IMR-90 (cell line): Measurements from ENCODE around the gene CLEC11A. TPM values are rescaled to one million over a fixed set of nuclear protein-coding genes. Genes with fewer than 3 reads are reported as not detected.

ENCODE experiments used
- ATAC-seq: fragments of 200-7000 bp; cut with Tn5 transposase; 2 replicates; pipeline ENCODE4 v1.9.1; 2020; ENCODE audit warnings: low read depth, mild to moderate bottlenecking, moderate library complexity
- BruUV-seq: library from RNA; stranded (reverse); fragments of 400-500 nt; replicated peaks from 2 replicates; lab custom pipeline; 2021; lab: Mats Ljungman, UMichigan
- CTCF ChIA-PET: fragments of 300-600 bp; formaldehyde crosslinking; extraction: SDS; loops from one replicate; lab custom pipeline; 2021; ENCODE audit warnings: antibody characterized with exemption; lab: Yijun Ruan, JAX
- POLR2A ChIA-PET: fragments of 300-600 bp; sonication (Branson Sonifier 250); formaldehyde crosslinking; loops from one replicate; lab custom pipeline; 2022; ENCODE audit warnings: antibody characterized with exemption; ENCODE audit not compliant: unreplicated experiment; lab: Charles Lee
- DNase-seq: peaks from one replicate; pipeline ENCODE4 v3.0.0; 2013
- H2AFZ ChIP-seq: replicated peaks from 2 replicates; pipeline ENCODE3; 2013; ENCODE audit warnings: low read length, mild to moderate bottlenecking; ENCODE audit not compliant: poor library complexity
- H2AK5ac ChIP-seq: 2 replicates; pipeline ENCODE4 v1.6.1; 2013; ENCODE audit warnings: low read depth, low read length, inconsistent platforms
- H2AK9ac ChIP-seq: replicated peaks from 2 replicates; pipeline ENCODE3; 2013; ENCODE audit warnings: mild to moderate bottlenecking, low read depth, low read length, moderate library complexity; ENCODE audit not compliant: poor library complexity
- H2BK120ac ChIP-seq: 2 replicates; pipeline ENCODE4 v1.6.1; 2013; ENCODE audit warnings: low read depth, low read length, inconsistent platforms
- H2BK15ac ChIP-seq: 3 replicates; pipeline ENCODE4 v1.6.1; 2013; ENCODE audit warnings: low read depth, low read length, inconsistent platforms
- H2BK20ac ChIP-seq: 2 replicates; pipeline ENCODE4 v1.6.1; 2013; ENCODE audit warnings: low read depth, mild to moderate bottlenecking, inconsistent platforms, low read length, moderate library complexity
- H2BK5ac ChIP-seq: 2 replicates; pipeline ENCODE4 v1.6.1; 2013; ENCODE audit warnings: mild to moderate bottlenecking, low read depth, low read length, inconsistent platforms; ENCODE audit not compliant: poor library complexity, severe bottlenecking
- H3K14ac ChIP-seq: replicated peaks from 2 replicates; pipeline ENCODE4 v1.6.1; 2013; ENCODE audit warnings: low read depth, low read length, inconsistent platforms
- H3K18ac ChIP-seq: 2 replicates; pipeline ENCODE4 v1.6.1; 2013; ENCODE audit warnings: low read depth, low read length, control low read depth
- H3K23ac ChIP-seq: 2 replicates; pipeline ENCODE4 v1.6.1; 2013; ENCODE audit warnings: low read depth, low read length, inconsistent platforms
- H3K27ac ChIP-seq: 2 replicates; pipeline ENCODE4 v1.5.1; 2013; ENCODE audit warnings: mild to moderate bottlenecking, control low read depth, low read length; ENCODE audit not compliant: insufficient read depth
- H3K27me3 ChIP-seq: 2 replicates; pipeline ENCODE4 v1.6.1; 2013; ENCODE audit warnings: low read length; ENCODE audit not compliant: control insufficient read depth, insufficient read depth
- H3K36me3 ChIP-seq: 2 replicates; pipeline ENCODE4 v1.6.1; 2013; ENCODE audit warnings: low read length, mixed read lengths; ENCODE audit not compliant: control insufficient read depth, insufficient read depth
- H3K4ac ChIP-seq: 2 replicates; pipeline ENCODE4 v1.6.1; 2013; ENCODE audit warnings: low read depth, low read length, inconsistent platforms
- H3K4me1 ChIP-seq: 2 replicates; pipeline ENCODE4 v1.6.1; 2013; ENCODE audit warnings: low read length, mixed read lengths; ENCODE audit not compliant: control insufficient read depth, insufficient read depth
- H3K4me2 ChIP-seq: 2 replicates; pipeline ENCODE4 v1.6.1; 2013; ENCODE audit warnings: low read depth, mild to moderate bottlenecking, control low read depth, low read length, moderate library complexity
- H3K4me3 ChIP-seq: 2 replicates; pipeline ENCODE4 v1.5.1; 2013; ENCODE audit warnings: low read depth, mild to moderate bottlenecking, control low read depth, low read length, moderate library complexity; ENCODE audit not compliant: insufficient read depth
- H3K56ac ChIP-seq: 2 replicates; pipeline ENCODE4 v1.6.1; 2013; ENCODE audit warnings: low read length, inconsistent platforms; ENCODE audit not compliant: insufficient read depth; ENCODE audit errors: extremely low read depth
- H3K79me1 ChIP-seq, 2 experiments: 2 replicates each; pipeline ENCODE4 v1.6.1; 2013; ENCODE audit warnings: low read length in 2 of 2, inconsistent platforms in 1 of 2, low read depth in 1 of 2
- H3K9ac ChIP-seq: 2 replicates; pipeline ENCODE4 v1.6.1; 2013; ENCODE audit warnings: low read depth, low read length, control low read depth
- H3K9me1 ChIP-seq: 2 replicates; pipeline ENCODE4 v1.6.1; 2013; ENCODE audit warnings: low read length, inconsistent platforms; ENCODE audit not compliant: insufficient read depth
- H3K9me3 ChIP-seq: 2 replicates; pipeline ENCODE4 v1.6.1; 2013; ENCODE audit warnings: low read length; ENCODE audit not compliant: control insufficient read depth, insufficient read depth
- H4K20me1 ChIP-seq: 2 replicates; pipeline ENCODE4 v1.6.1; 2013; ENCODE audit warnings: low read length, inconsistent platforms; ENCODE audit not compliant: insufficient read depth
- H4K5ac ChIP-seq: 2 replicates; pipeline ENCODE4 v1.6.1; 2013; ENCODE audit warnings: mild to moderate bottlenecking, low read depth, low read length, control low read depth
- H4K8ac ChIP-seq, 2 experiments: 2 replicates each; pipeline ENCODE4 v1.6.1; 2013; ENCODE audit warnings: low read depth in 2 of 2, low read length in 2 of 2, control low read depth in 1 of 2, inconsistent platforms in 1 of 2
- H4K91ac ChIP-seq: 2 replicates; pipeline ENCODE4 v1.6.1; 2013; ENCODE audit warnings: low read depth, low read length, inconsistent platforms; ENCODE audit not compliant: insufficient read depth
- BHLHE40 ChIP-seq: fragments of 150-350 bp; IDR thresholded peaks from 2 replicates; pipeline ENCODE4 v1.6.1; 2016; ENCODE audit warnings: mild to moderate bottlenecking, low read depth, low read length
- CEBPB ChIP-seq: IDR thresholded peaks from 2 replicates; pipeline ENCODE4 v1.6.1; 2012; ENCODE audit warnings: low read depth, low read length, improper control_type of control experiment
- CHD1 ChIP-seq: IDR thresholded peaks from 2 replicates; pipeline ENCODE4 v1.6.1; 2012; ENCODE audit warnings: low read depth, low read length, improper control_type of control experiment
- CTCF ChIP-seq: conservative IDR thresholded peaks from 2 replicates; pipeline ENCODE4 v1.5.1; 2012; ENCODE audit warnings: mild to moderate bottlenecking, low read depth, low read length, improper control_type of control experiment
- ELK1 ChIP-seq: fragments of 150-350 bp; IDR thresholded peaks from 2 replicates; pipeline ENCODE4 v1.6.1; 2016; ENCODE audit warnings: low read depth, mild to moderate bottlenecking, low read length, moderate library complexity, borderline replicate concordance
- FOS ChIP-seq: fragments of 150-350 bp; IDR thresholded peaks from 2 replicates; pipeline ENCODE4 v1.6.1; 2016; ENCODE audit warnings: low read depth, low read length
- MAFK ChIP-seq: IDR thresholded peaks from 2 replicates; pipeline ENCODE4 v1.6.1; 2012; ENCODE audit warnings: low read depth, low read length, improper control_type of control experiment
- MAZ ChIP-seq: IDR thresholded peaks from 2 replicates; pipeline ENCODE4 v1.6.1; 2012; ENCODE audit warnings: low read depth, mild to moderate bottlenecking, low read length, improper control_type of control experiment, moderate library complexity, borderline replicate concordance
- MXI1 ChIP-seq: IDR thresholded peaks from 2 replicates; pipeline ENCODE4 v1.6.1; 2012; ENCODE audit warnings: low read depth, mild to moderate bottlenecking, low read length, moderate library complexity, borderline replicate concordance
- NFE2L2 ChIP-seq: fragments of 150-350 bp; IDR thresholded peaks from 2 replicates; pipeline ENCODE4 v1.6.1; 2016; ENCODE audit warnings: low read depth, mild to moderate bottlenecking, low read length
- POLR2A ChIP-seq: IDR thresholded peaks from 2 replicates; pipeline ENCODE4 v1.6.1; 2012; ENCODE audit warnings: mild to moderate bottlenecking, low read depth, low read length
- RAD21 ChIP-seq: IDR thresholded peaks from 2 replicates; pipeline ENCODE4 v1.6.1; 2012; ENCODE audit warnings: low read length, improper control_type of control experiment
- RCOR1 ChIP-seq: IDR thresholded peaks from 2 replicates; pipeline ENCODE4 v1.6.1; 2012; ENCODE audit warnings: mild to moderate bottlenecking, low read length, improper control_type of control experiment; ENCODE audit not compliant: insufficient replicate concordance
- RFX5 ChIP-seq: IDR thresholded peaks from 2 replicates; pipeline ENCODE4 v1.8.0; 2012; ENCODE audit warnings: low read depth, mild to moderate bottlenecking, low read length, moderate library complexity
- SMC3 ChIP-seq: fragments of 150-350 bp; IDR thresholded peaks from 2 replicates; pipeline ENCODE4 v1.6.1; 2016; ENCODE audit warnings: low read depth, mild to moderate bottlenecking, antibody characterized with exemption, low read length, moderate library complexity
- USF2 ChIP-seq: fragments of 150-350 bp; IDR thresholded peaks from 2 replicates; pipeline ENCODE4 v1.6.1; 2017; ENCODE audit warnings: mild to moderate bottlenecking, antibody characterized with exemption, low read length, low read depth
- WGBS, 2 experiments: methylation state at CpG; one replicate each; pipeline versions ENCODE4 v1.1.5 to v1.1.7; 2013; ENCODE audit warnings: missing lambda C conversion rate in 2 of 2; ENCODE audit not compliant: insufficient read length in 1 of 2; ENCODE audit errors: extremely low coverage in 2 of 2; 5-methylcytosine and 5-hydroxymethylcytosine counted together
- dilution Hi-C: fragments of 300-500 bp; cut with HindIII; formaldehyde crosslinking; loops from one replicate; pipeline ENCODE4 v1.14.3; 2018; ENCODE audit warnings: low sequenced_read_pairs; ENCODE audit not compliant: unreplicated experiment
- in situ Hi-C: fragments of 300-500 bp; cut with MboI; formaldehyde crosslinking; loops from 3 replicates; pipeline ENCODE4 v1.14.3; 2019; ENCODE audit warnings: low sequenced_read_pairs, inconsistent platforms, mixed read lengths
- intact Hi-C: fragments of 100-400 bp; cut with micrococcal nuclease; formaldehyde crosslinking; loops from 2 replicates; pipeline ENCODE4 v1.10.0; 2022
- polyA plus RNA-seq, 3 experiments: library from polyadenylated mRNA; depleted of rRNA; stranded (reverse); fragments of >200 nt; gene quantifications; 2 replicates each; pipeline ENCODE4 v1.2.3, GENCODE V29; 2012; ENCODE audit warnings: low replicate concordance in 1 of 3
- total RNA-seq: library from RNA; depleted of rRNA; stranded (reverse); fragments of >200 nt; gene quantifications from 2 replicates; pipeline ENCODE4 v1.2.3, GENCODE V29; 2012

CLEC11A gene
- total and polyA plus RNA-seq, 2 of the 4 experiments (the other 2 are of a cell fraction) = 17.0 to 152 TPM

- no peak overlapping the region for H3K18ac ChIP-seq
- DNase-seq = no peak
- no peak overlapping the region for H2BK5ac ChIP-seq
- no peak overlapping the region for H3K4me3 ChIP-seq
- no peak overlapping the region for H2AK9ac ChIP-seq
- no peak for TF ChIP-seq RCOR1
- TF ChIP-seq CTCF = no peak
- TF ChIP-seq ELK1 = no peak
- no peak for TF ChIP-seq SMC3
- TF ChIP-seq NFE2L2 = no peak
- TF ChIP-seq MAZ = no peak
- no peak for TF ChIP-seq RFX5
- no peak for TF ChIP-seq BHLHE40
- TF ChIP-seq MXI1 = no peak
- no peak for TF ChIP-seq FOS
- no peak for TF ChIP-seq CEBPB
- TF ChIP-seq RAD21 = no peak
- no peak for TF ChIP-seq USF2
- TF ChIP-seq MAFK = no peak
- no peak for TF ChIP-seq CHD1
- no peak for TF ChIP-seq POLR2A
- H3K9ac ChIP-seq = no peak overlapping the region
- intact Hi-C loops = no loop called here
- BruUV-seq = no TSS peak
- no peak overlapping the region for H2AFZ ChIP-seq
- H3K9me1 ChIP-seq = no peaks in the 10 kb centered on the region
- no peak overlapping the region for H2BK20ac ChIP-seq
- H3K14ac ChIP-seq = no peak overlapping the region
- H4K20me1 ChIP-seq = no peaks in the 10 kb centered on the region
- H3K4me2 ChIP-seq = no peak overlapping the region
- H4K8ac ChIP-seq = no peak overlapping the region
- in situ Hi-C loops = no loop called here
- H3K36me3 ChIP-seq = no peaks in the 10 kb centered on the region
- dilution Hi-C loops = no loop called here
- no peaks in the 10 kb centered on the region for H3K79me1 ChIP-seq
- no peaks in the 10 kb centered on the region for H3K4me1 ChIP-seq
- ChIA-PET POLR2A (interaction anchor here (0.6 kb wide), 1 partner anchor 11 kb away, joined by 4 read pairs; no protein-coding TSS in a partner anchor), CTCF (interaction anchor here (2.8 kb wide), 1 partner anchor 12 kb away, joined by 9 read pairs; no protein-coding TSS in a partner anchor)
- H4K91ac ChIP-seq = no peak overlapping the region
- no peak overlapping the region for H3K27ac ChIP-seq
- H2BK120ac ChIP-seq = no peak overlapping the region
- no peak overlapping the region for H3K56ac ChIP-seq
- no peak for ATAC-seq
- H3K23ac ChIP-seq = no peak overlapping the region
- no peak overlapping the region for H4K5ac ChIP-seq
- WGBS, 2 experiments = no CpG with 5 or more reads among the region's 5 CpGs
- no peak overlapping the region for H2AK5ac ChIP-seq
- H3K4ac ChIP-seq = no peak overlapping the region
- H2BK15ac ChIP-seq = no peak overlapping the region
- H3K27me3 ChIP-seq = peaks cover 21% of the 10 kb centered on the region
- H3K9me3 ChIP-seq = no peaks in the 10 kb centered on the region
Measured at GRCh38 chr19:50736338-50736737, 13.2 kb downstream of the CLEC11A start.
